BJ (cell line): Measurements from ENCODE around the gene CEP170. TPM values are rescaled to one million over a fixed set of nuclear protein-coding genes. Genes with fewer than 3 reads are reported as not detected.

ENCODE experiments used
- CTCF ChIA-PET: fragments of 350-600 bp; formaldehyde crosslinking; extraction: SDS; loops from one replicate; lab custom pipeline; 2021; ENCODE audit warnings: antibody characterized with exemption, inconsistent platforms; lab: Yijun Ruan, JAX
- POLR2A ChIA-PET: fragments of 300-600 bp; sonication (Branson Sonifier 250); formaldehyde crosslinking; extraction: SDS; loops from one replicate; lab custom pipeline; 2021; ENCODE audit warnings: antibody characterized with exemption; lab: Charles Lee
- DNase-seq: peaks from one replicate; pipeline ENCODE4 v3.0.0-alpha.2; 2011; ENCODE audit warnings: low read depth
- H3K27me3 ChIP-seq: 2 replicates; pipeline ENCODE4 v1.6.0; 2011; ENCODE audit warnings: low read length; ENCODE audit not compliant: control insufficient read depth, insufficient read depth
- H3K36me3 ChIP-seq: 2 replicates; pipeline ENCODE4 v1.5.1; 2011; ENCODE audit warnings: low read length; ENCODE audit not compliant: control insufficient read depth, insufficient read depth
- H3K4me3 ChIP-seq: 2 replicates; pipeline ENCODE4 v1.5.1; 2011; ENCODE audit warnings: low read depth, mild to moderate bottlenecking, control low read depth, low read length
- CTCF ChIP-seq: IDR thresholded peaks from 2 replicates; pipeline ENCODE4 v1.5.1; 2011; ENCODE audit warnings: low read depth, mild to moderate bottlenecking, control low read depth, inconsistent platforms, low read length, moderate library complexity; ENCODE audit not compliant: insufficient read depth
- polyA plus RNA-seq: library from polyadenylated mRNA; depleted of rRNA; stranded (reverse); fragments of >200 nt; gene quantifications from 2 replicates; pipeline ENCODE4 v1.2.3, GENCODE V29; 2011

Gene CEP170
- polyA plus RNA-seq, 1 experiment, result 42.0 TPM

- Histone ChIP-seq H3K27me3 (no peaks in the 10 kb centered on the region), H3K4me3 (no peak overlapping the region), H3K36me3 (no peaks in the 10 kb centered on the region; the same call in 1 of the 2 replicates)
- DNase-seq, result no peak
- ChIA-PET CTCF (no interaction called here), POLR2A (no interaction called here)
- TF ChIP-seq CTCF, result no peak
These were observed 18.9 kb upstream of the CEP170 start for GRCh38 chr1:243273945-243274344.

DNA sequence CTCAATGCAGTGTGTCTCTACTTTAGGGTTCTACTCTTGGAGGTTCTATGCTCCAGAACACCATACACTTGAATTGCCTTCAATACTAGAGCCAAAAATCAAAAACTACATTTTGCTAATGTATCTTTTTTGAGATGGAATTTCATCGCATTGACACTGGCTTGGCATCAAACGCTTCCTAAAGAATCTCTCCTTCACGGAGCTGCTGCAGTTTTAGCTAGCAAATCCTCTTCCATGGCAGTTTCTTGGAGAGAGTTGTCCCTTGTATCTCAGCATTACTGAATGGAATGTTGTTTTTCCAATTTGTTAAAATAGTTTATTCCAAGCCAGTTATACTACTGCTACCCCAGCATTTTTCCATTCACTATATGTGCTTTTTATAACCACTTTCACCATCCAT lies 18.4 kb upstream of the CEP170 start:
- H3K36me3 ChIP-seq, result no peaks in the 10 kb centered on the region; the same call in 1 of the 2 replicates
- POLR2A ChIA-PET, result no interaction called here
- H3K27me3 ChIP-seq, result no peaks in the 10 kb centered on the region
- no peak overlapping the region for H3K4me3 ChIP-seq
- no peak for TF ChIP-seq CTCF
- CTCF ChIA-PET, result interaction anchor here (0.9 to 1.1 kb wide), 2 partner anchors 11 to 14 kb away, joined by 3 to 4 read pairs; no protein-coding TSS in a partner anchor
- DNase-seq, result no peak

DNA sequence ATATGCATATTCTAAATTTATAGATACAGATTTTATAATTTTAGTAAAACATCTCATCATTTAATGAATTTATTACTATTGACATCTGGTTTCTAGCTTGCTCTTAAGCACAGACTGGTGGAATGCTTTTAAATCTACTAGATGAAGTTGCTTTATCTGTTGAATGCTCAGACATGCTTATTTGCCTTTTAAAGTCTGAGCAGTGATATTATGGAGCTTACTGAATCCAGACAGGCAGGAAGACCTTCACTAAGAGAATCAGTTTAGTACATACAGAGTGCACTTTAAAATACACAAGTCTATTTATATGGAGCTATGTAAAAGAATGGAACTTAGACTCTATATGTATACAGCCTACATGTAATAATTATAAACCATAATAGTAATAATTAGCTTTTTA lies 17.3 kb upstream of the CEP170 start:
- ChIA-PET POLR2A (no interaction called here), CTCF (interaction anchor here (0.9 to 1.1 kb wide), 2 partner anchors 12 to 13 kb away, joined by 3 to 4 read pairs; no protein-coding TSS in a partner anchor)
- no peak for DNase-seq
- Histone ChIP-seq H3K4me3 (no peak overlapping the region), H3K36me3 (no peaks in the 10 kb centered on the region; the same call in 1 of the 2 replicates), H3K27me3 (no peaks in the 10 kb centered on the region)
- no peak for TF ChIP-seq CTCF

DNA sequence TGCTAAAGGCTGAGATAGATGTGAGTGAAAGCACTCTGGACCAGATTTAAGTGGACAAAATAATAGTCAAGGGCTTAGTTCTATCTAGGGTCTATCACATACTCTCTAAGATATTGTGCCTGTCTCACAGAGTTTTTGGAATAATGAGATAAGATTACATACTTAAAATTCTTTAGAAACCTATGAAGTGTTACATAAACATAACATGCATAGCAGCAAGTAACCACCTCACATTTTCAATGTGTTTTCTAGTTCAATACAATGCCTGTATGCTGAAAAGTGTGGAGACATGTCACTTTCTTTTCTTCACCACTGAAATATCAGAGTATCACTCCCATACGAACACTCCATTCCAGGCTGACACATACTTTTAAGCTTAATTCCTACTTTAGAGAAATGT lies 16.9 kb upstream of the CEP170 start:
- TF ChIP-seq CTCF, result no peak
- Histone ChIP-seq H3K36me3 (no peaks in the 10 kb centered on the region; the same call in 1 of the 2 replicates), H3K27me3 (no peaks in the 10 kb centered on the region), H3K4me3 (no peak overlapping the region)
- DNase-seq, result no peak
- ChIA-PET POLR2A (no interaction called here), CTCF (no interaction called here)

DNA sequence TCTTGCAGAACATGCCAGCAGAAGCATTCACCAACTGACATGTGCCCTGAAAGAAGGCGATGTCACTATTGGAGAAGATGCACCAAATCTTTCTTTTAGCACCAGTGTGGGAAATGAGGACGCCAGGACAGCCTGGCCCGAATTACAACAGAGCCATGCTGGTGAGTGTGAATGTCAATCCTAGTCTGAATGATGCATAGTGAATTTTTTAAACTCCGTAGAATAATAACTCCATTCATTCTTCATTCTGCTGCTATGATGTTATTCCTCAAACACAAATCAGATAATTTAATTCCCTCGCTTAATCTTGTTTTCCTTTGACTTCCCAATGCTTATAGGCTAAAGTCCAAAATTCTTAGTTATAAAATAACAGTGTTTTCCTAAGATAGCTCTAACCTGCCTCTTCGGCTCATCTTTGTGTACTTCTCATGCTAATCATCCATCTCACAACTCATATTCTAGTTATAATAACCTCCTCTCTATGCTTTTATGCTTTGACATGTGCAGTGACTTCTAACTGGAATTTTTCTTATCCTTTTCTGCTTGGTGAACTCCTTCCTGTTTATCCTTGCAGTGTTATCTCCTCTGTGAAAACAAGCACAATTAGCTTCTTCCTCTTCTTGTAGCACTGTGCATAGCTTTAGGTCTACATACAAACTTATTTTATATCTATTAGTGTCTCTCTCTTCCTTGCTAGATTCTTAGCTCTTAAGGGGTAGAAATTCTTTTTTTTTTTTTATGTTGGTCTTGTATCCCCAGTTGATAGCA lies 15.2 kb upstream of the CEP170 start:
- no peak for DNase-seq
- no peaks in the 10 kb centered on the region; the same call in 1 of the 2 replicates for H3K36me3 ChIP-seq
- no peak overlapping the region for H3K4me3 ChIP-seq
- no peak for TF ChIP-seq CTCF
- no peaks in the 10 kb centered on the region for H3K27me3 ChIP-seq
- POLR2A ChIA-PET, result no interaction called here
- CTCF ChIA-PET, result no interaction called here
